Activated CD4-positive, alpha-beta memory T cell treated with anti-CD3 and anti-CD28 coated beads, Interleukin-2, amount 10 ng/mL, durations not matched to agents 7 days and 5 days (primary cell): Measurements from ENCODE around the gene FAM135A. TPM values are rescaled to one million over a fixed set of nuclear protein-coding genes. Genes with fewer than 3 reads are reported as not detected.
"Not testable (repeated sequence)": the region's sequence is repeated elsewhere in the genome, so short reads cannot be mapped to it uniquely, and the experiment has no call there.

Experiments
- CTCF ChIA-PET: fragments of 350-600 bp; sonication (Branson Sonifier 250); formaldehyde crosslinking; loops from one replicate; lab custom pipeline; 2021; ENCODE audit warnings: antibody characterized with exemption, inconsistent platforms; lab: Charles Lee
- POLR2A ChIA-PET: fragments of 350-600 bp; sonication (Branson Sonifier 250); formaldehyde crosslinking; loops from one replicate; lab custom pipeline; 2021; ENCODE audit warnings: antibody characterized with exemption; lab: Charles Lee
- DNase-seq: peaks from one replicate; pipeline ENCODE4 v3.0.0-alpha.2; 2020
- H3K27ac Mint-ChIP-seq: one replicate; pipeline ENCODE4 v1.8.0; 2021; ENCODE audit warnings: mild to moderate bottlenecking, mixed read lengths
- H3K27me3 Mint-ChIP-seq: one replicate; pipeline ENCODE4 v1.8.0; 2021; ENCODE audit warnings: mixed read lengths
- H3K36me3 Mint-ChIP-seq: one replicate; pipeline ENCODE4 v1.8.0; 2021; ENCODE audit warnings: low read depth, mixed read lengths
- H3K4me1 Mint-ChIP-seq: one replicate; pipeline ENCODE4 v1.8.0; 2021; ENCODE audit warnings: mixed read lengths
- H3K4me3 Mint-ChIP-seq: one replicate; pipeline ENCODE4 v1.8.0; 2021; ENCODE audit warnings: mild to moderate bottlenecking, mixed read lengths
- H3K9me3 Mint-ChIP-seq: one replicate; pipeline ENCODE4 v1.8.0; 2021; ENCODE audit warnings: mixed read lengths
- total RNA-seq, 2 experiments: library from RNA; stranded (reverse); gene quantifications; one replicate each; pipeline ENCODE4 v1.2.3, GENCODE V29; 2021

FAM135A gene
- total RNA-seq, 2 experiments from 2014 or later: 9.2 to 10.0 TPM

DNA sequence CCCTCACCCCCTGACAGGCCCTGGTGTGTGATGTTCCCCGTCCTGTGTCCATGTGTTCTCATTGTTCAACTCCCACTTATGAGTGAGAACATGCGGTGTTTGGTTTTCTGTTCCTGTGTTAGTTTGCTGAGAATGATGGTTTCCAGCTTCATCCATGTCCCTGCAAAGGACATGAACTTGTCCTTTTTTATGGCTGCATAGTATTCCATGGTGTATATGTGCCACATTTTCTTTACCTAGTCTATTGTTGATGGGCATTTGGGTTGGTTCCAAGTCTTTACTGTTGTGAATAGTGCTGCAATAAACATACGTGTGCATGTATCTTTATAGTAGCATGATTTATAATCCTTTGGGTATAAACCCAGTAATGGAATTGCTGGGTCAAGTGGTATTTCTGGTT is 82.5 kb downstream of the FAM135A start:
- H3K4me1 Mint-ChIP-seq, POLR2A ChIA-PET, H3K27me3 Mint-ChIP-seq, CTCF ChIA-PET, H3K27ac Mint-ChIP-seq, DNase-seq, H3K4me3 Mint-ChIP-seq, H3K9me3 Mint-ChIP-seq, H3K36me3 Mint-ChIP-seq: not testable (repeated sequence)

DNA sequence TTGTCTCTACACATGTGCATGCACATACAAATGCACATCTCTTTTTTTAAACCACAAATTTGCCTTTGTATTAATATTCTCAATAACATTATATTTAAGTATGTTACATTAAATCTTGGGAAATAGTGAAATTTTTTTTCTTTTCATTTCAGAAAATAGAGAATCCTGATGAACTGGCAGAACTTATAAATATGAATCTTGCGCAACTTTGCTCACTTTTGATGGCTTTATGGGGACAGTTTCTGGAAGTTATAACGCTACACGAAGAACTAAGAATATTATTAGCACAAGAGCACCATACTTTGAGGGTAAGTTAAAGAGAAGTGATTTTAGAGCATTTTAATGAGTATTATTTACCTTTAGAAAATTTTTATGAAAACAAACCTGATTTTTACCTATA is 89.2 kb downstream of the FAM135A start:
- Mint-ChIP-seq H3K27me3 (no peaks in the 10 kb centered on the region), H3K9me3 (peaks cover 12% of the 10 kb centered on the region), H3K4me3 (no peak overlapping the region), H3K27ac (no peak overlapping the region), H3K4me1 (no peaks in the 10 kb centered on the region), H3K36me3 (peaks cover 30% of the 10 kb centered on the region)
- CTCF ChIA-PET: no interaction called here
- POLR2A ChIA-PET: no interaction called here
- DNase-seq: no peak

DNA sequence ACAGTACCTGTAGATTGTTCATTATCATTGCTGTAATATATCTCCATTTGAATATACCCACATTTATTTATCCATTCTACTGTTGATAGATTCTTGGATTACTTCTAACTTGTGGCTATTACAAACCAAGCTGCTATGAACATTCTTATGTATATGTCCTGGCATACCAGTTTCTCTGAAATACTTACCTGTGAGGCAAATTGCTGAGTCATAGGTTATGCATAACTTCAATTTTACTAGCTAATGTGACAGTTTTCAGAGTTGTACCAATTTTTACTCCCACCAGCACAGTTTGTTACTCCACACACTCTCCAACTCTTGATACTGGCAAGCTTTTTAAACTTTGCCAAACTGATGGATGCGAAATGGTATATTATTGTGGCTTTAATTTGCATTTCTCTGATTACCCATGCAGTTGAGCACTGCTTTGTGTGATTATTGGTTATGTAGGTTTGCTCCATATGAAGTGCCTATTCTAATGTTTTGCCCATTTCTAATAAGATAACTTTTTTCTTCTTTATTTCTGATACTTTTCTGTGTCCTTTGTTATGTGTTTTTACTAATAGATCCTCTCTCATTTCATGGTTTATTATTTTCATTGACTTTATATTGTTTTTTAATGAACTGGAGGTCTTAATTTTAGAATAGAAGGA is 90.6 kb downstream of the FAM135A start:
- DNase-seq: no peak
- Mint-ChIP-seq H3K4me1 (no peaks in the 10 kb centered on the region), H3K27ac (no peak overlapping the region), H3K9me3 (peaks cover 12% of the 10 kb centered on the region), H3K36me3 (peaks cover 30% of the 10 kb centered on the region), H3K4me3 (no peak overlapping the region), H3K27me3 (no peaks in the 10 kb centered on the region)
- ChIA-PET POLR2A (no interaction called here), CTCF (interaction anchor here (1.2 kb wide), 1 partner anchor 11 kb away, joined by 3 read pairs; no protein-coding TSS in a partner anchor)

DNA sequence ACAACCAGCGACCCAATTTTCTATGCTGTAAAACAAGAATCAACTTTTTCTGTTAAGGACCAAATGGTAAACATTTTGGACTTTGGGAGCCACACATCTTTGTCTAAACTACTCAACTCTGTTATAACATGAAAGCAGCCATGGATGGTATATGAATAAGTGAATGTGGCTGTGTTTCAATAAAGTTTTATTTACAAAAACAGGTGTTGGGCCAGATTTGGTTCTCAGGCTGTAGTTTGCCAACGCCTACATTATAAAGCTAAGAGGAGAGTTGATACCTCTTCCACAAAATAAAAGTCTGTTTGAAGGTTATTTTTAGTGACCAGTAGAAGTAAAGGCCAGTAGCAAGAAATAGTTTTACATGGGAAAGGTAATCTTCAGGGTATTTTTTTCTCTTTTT is 93.0 kb downstream of the FAM135A start:
- peaks cover 27% of the 10 kb centered on the region for H3K36me3 Mint-ChIP-seq
- H3K27ac Mint-ChIP-seq: no peak overlapping the region
- no peak overlapping the region for H3K4me3 Mint-ChIP-seq
- DNase-seq: no peak
- ChIA-PET CTCF (interaction anchor here (0.8 kb wide), 1 partner anchor 137 kb away, joined by 3 read pairs; no protein-coding TSS in a partner anchor), POLR2A (no interaction called here)
- no peaks in the 10 kb centered on the region for H3K27me3 Mint-ChIP-seq
- H3K4me1 Mint-ChIP-seq: no peaks in the 10 kb centered on the region
- peaks cover 12% of the 10 kb centered on the region for H3K9me3 Mint-ChIP-seq

DNA sequence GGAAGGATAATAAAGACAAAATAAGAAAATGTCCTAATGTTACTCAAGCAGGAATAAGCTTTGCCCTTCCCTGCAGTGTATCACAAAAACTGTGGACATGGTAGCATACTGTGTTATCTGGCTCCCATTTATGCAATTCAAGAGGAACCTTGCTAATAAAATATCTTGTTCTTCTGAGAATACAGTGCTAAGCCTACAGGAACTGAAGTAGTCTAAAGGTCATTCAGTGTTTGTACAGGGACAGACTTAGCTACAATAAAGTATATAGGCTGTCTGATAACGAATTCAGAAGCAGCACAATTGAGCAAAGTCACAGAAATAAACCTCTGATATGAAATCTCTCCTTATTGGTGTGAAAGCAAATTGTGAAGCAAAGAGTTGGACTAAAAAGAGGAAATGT is 93.9 kb downstream of the FAM135A start:
- no peaks in the 10 kb centered on the region for H3K27me3 Mint-ChIP-seq
- no peaks in the 10 kb centered on the region for H3K4me1 Mint-ChIP-seq
- no peak for DNase-seq
- H3K27ac Mint-ChIP-seq: no peak overlapping the region
- peaks cover 27% of the 10 kb centered on the region for H3K36me3 Mint-ChIP-seq
- peaks cover 12% of the 10 kb centered on the region for H3K9me3 Mint-ChIP-seq
- H3K4me3 Mint-ChIP-seq: no peak overlapping the region
- POLR2A ChIA-PET: no interaction called here
- CTCF ChIA-PET: interaction anchor here (0.8 kb wide), 1 partner anchor 138 kb away, joined by 3 read pairs; no protein-coding TSS in a partner anchor

DNA sequence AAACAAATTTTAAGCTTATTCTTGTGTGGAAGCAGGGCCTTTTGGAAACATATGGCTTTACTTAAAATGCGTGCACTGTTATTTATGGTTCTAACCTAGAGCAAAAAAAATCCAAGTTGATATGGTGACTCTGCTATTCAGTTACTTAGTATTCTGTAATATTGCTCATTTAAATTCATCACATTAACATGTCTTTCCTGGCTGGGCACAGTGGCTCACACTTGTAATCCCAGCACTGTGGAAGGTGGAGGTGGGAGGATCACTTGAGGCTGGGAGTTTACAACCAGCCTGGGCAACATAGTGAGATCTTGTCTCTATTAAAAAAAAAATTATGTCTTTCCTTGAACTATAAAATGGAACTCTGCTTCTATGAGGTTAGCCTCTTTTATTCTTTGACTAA is 95.6 kb downstream of the FAM135A start:
- Mint-ChIP-seq H3K36me3 (peaks cover 15% of the 10 kb centered on the region), H3K27ac (no peak overlapping the region), H3K27me3 (no peaks in the 10 kb centered on the region), H3K4me3 (no peak overlapping the region), H3K9me3 (peaks cover 6% of the 10 kb centered on the region), H3K4me1 (no peaks in the 10 kb centered on the region)
- POLR2A ChIA-PET: no interaction called here
- CTCF ChIA-PET: no interaction called here
- no peak for DNase-seq

DNA sequence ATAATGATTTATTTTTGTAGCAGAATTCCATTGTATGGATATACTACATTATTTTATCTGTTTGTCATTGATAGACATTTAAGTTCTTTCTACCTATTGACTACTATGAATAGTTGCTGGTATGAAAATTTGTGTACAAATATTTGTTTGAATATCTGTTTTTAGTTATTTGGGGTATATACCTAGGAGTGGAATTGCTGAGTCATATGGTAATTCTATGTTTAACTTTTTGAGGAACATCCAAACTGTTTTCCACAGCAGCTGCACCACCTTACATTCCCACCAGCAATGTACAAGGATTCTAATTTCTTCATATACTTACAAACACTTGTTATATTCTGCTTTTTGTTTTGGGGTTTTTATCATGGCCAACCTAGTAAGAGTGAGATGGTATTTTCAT is 97.3 kb downstream of the FAM135A start:
- Mint-ChIP-seq H3K27me3 (no peaks in the 10 kb centered on the region), H3K9me3 (no peaks in the 10 kb centered on the region), H3K36me3 (peaks cover 4% of the 10 kb centered on the region), H3K4me1 (no peaks in the 10 kb centered on the region), H3K27ac (no peak overlapping the region), H3K4me3 (no peak overlapping the region)
- ChIA-PET CTCF (no interaction called here), POLR2A (no interaction called here)
- no peak for DNase-seq

DNA sequence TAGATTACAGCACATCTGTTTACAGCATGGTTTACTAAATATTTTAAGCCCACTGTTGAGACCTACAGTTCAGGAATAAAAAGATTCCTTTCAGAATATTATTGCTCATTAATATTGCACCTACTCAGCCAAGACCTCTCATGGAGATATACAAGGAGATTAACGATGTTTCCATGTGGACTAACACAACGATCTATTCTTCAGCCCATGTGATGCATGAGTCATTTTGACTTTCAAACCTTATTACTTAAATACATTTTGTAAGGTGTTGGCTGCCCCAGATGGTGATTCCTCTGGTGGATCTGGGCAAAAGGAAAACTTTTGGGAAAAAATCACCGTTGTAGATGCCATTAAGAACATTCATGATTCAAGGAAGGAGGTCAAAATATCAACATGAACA is 105.4 kb downstream of the FAM135A start:
- Mint-ChIP-seq H3K4me1 (peaks cover 4% of the 10 kb centered on the region), H3K9me3 (no peaks in the 10 kb centered on the region), H3K4me3 (no peak overlapping the region), H3K36me3 (no peaks in the 10 kb centered on the region), H3K27me3 (no peaks in the 10 kb centered on the region), H3K27ac (no peak overlapping the region)
- DNase-seq: no peak
- POLR2A ChIA-PET: no interaction called here
- CTCF ChIA-PET: interaction anchor here (0.8 to 3.6 kb wide), 4 partner anchors 168 to 438 kb away, joined by 3 to 44 read pairs (median 22); partner anchors contain the start of gene B3GAT2

DNA sequence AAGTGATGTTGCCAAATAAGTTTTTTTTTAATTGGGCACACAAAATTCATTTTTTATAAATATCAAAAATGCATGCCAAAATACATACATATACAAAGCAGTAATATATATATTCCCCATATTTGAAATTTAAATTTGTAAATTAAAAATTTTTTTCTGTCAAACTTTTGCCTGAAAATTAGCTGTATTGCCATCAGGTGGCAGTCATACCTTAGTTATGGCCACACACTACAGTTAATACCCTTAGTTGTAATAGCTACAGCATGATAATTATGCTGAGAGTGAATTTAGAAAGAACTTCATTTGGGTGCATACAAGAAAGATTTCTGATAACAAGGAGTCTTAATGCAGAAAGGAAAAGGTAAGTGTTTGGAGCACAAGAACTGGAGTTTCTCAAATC is 107.3 kb downstream of the FAM135A start:
- DNase-seq: no peak
- ChIA-PET CTCF (interaction anchor here (0.6 to 3.6 kb wide), 13 partner anchors 12 to 1446 kb away, joined by 3 to 44 read pairs (median 4); partner anchors contain the start of gene B3GAT2), POLR2A (interaction anchor here (0.6 to 0.7 kb wide), 3 partner anchors 13 to 435 kb away, joined by 3 read pairs; no protein-coding TSS in a partner anchor)
- no peaks in the 10 kb centered on the region for H3K36me3 Mint-ChIP-seq
- H3K4me3 Mint-ChIP-seq: no peak overlapping the region
- no peak overlapping the region for H3K27ac Mint-ChIP-seq
- H3K27me3 Mint-ChIP-seq: no peaks in the 10 kb centered on the region
- no peaks in the 10 kb centered on the region for H3K9me3 Mint-ChIP-seq
- H3K4me1 Mint-ChIP-seq: peaks cover 4% of the 10 kb centered on the region

DNA sequence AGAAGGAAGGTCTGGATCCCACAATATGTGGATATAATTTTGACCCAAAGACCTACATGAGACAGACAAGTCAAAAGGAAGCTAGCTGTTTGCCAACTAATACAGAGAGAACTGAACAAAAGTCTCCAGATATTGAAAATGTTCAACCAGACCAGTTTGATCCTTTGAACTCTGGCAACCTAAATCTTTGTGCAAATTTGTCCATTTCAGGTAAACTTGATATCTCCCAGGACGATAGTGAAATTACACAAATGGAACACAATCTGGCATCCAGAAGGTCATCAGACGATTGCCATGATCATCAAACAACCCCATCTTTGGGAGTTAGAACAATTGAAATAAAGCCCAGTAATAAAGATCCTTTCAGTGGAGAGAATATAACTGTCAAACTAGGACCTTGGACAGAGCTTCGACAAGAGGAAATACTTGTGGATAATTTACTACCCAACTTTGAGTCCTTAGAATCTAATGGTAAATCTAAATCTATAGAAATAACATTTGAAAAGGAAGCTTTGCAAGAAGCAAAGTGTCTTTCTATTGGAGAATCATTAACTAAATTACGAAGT is 111.5 kb downstream of the FAM135A start:
- CTCF ChIA-PET: interaction anchor here (1.0 kb wide), 1 partner anchor 359 kb away, joined by 5 read pairs; no protein-coding TSS in a partner anchor
- no peaks in the 10 kb centered on the region for H3K9me3 Mint-ChIP-seq
- H3K4me3 Mint-ChIP-seq: no peak overlapping the region
- H3K4me1 Mint-ChIP-seq: no peaks in the 10 kb centered on the region
- POLR2A ChIA-PET: no interaction called here
- no peak overlapping the region for H3K27ac Mint-ChIP-seq
- no peaks in the 10 kb centered on the region for H3K27me3 Mint-ChIP-seq
- no peak for DNase-seq
- no peaks in the 10 kb centered on the region for H3K36me3 Mint-ChIP-seq

DNA sequence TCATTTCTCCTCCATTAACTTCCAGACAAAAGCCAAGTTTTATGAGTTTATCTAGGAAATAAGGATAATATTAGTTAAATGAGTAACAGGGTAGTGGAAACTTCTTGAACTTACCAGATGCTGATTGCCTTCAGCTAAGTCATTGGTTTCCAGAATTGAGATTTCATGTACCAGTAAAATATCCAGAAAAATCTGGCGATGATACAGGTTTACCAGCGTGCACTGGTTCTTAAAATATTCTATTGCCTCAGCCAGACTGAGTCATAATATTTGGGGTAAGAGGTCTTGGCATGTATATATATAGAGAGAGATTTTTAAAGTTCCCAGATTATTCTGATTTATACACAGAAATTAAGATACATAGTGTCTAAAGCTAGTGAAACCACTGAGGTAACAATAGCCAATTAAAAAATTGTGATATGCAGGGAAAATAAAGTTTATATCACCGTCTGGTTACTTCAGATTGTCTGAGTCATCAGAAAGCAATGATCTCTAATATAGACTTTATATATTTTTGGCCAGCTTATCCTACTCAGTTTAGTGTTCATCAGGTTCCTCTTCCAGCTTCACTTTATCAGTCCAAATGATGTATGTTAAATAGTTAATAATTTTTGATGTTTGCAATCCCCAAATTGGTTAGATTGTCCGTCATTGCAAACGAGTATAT is 113.9 kb downstream of the FAM135A start:
- no peaks in the 10 kb centered on the region for H3K9me3 Mint-ChIP-seq
- H3K4me1 Mint-ChIP-seq: no peaks in the 10 kb centered on the region
- ChIA-PET POLR2A (no interaction called here), CTCF (interaction anchor here (0.9 to 1.4 kb wide), 2 partner anchors 18 to 357 kb away, joined by 3 read pairs; no protein-coding TSS in a partner anchor)
- H3K27ac Mint-ChIP-seq: no peak overlapping the region
- no peak for DNase-seq
- no peaks in the 10 kb centered on the region for H3K36me3 Mint-ChIP-seq
- H3K27me3 Mint-ChIP-seq: no peaks in the 10 kb centered on the region
- H3K4me3 Mint-ChIP-seq: no peak overlapping the region

DNA sequence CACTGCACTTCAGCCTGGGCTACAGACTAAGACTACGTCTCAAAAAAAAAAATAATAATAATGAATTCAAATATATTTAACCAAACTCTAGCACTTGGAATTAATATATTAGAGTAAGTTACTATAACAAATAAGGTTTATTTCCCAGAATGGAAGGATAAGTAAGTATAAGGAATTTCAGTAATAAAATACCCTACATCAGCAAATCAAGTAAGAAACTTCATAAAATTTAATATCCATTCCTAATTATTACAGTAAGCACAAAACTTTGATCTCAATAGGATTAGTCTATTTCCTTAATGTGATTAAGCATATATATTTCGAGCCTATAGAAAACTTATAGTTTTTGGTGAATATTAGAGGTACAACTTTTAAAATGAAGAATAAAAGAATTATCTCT is 116.7 kb downstream of the FAM135A start:
- ChIA-PET CTCF (no interaction called here), POLR2A (no interaction called here)
- no peaks in the 10 kb centered on the region for H3K4me1 Mint-ChIP-seq
- no peak overlapping the region for H3K27ac Mint-ChIP-seq
- H3K27me3 Mint-ChIP-seq: no peaks in the 10 kb centered on the region
- no peaks in the 10 kb centered on the region for H3K36me3 Mint-ChIP-seq
- H3K9me3 Mint-ChIP-seq: no peaks in the 10 kb centered on the region
- DNase-seq: no peak
- no peak overlapping the region for H3K4me3 Mint-ChIP-seq

DNA sequence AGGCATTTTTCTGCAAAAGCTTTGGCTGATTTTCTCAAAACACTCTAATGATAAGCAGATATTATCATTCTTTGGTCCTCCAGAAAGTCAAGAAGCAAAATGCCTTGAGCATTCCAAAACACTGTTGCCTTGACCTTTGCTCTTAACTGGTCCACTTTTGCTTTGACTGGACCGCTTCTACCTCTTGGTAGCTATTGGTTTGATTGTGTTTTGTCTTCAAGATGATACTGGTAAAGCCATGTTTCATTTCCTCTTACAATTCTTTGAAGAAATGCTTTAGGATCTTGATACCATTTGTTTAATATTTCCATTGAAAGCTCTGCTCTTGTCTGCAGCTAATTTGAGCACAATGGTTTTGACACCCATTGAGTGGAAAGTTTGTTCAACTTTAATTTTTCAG is 117.8 kb downstream of the FAM135A start:
- ChIA-PET POLR2A (no interaction called here), CTCF (interaction anchor here (0.7 to 0.9 kb wide), 3 partner anchors 56 to 351 kb away, joined by 4 to 5 read pairs (median 5); no protein-coding TSS in a partner anchor)
- no peaks in the 10 kb centered on the region for H3K36me3 Mint-ChIP-seq
- DNase-seq: no peak
- no peak overlapping the region for H3K27ac Mint-ChIP-seq
- no peak overlapping the region for H3K4me3 Mint-ChIP-seq
- no peaks in the 10 kb centered on the region for H3K27me3 Mint-ChIP-seq
- no peaks in the 10 kb centered on the region for H3K4me1 Mint-ChIP-seq
- no peaks in the 10 kb centered on the region for H3K9me3 Mint-ChIP-seq
